HUES6 (cell line): Measurements from ENCODE around the gene EDN2.

Experiments
- H3K27ac ChIP-seq: 2 replicates; pipeline ENCODE4 v1.7.0; 2013; ENCODE audit warnings: low read depth, mild to moderate bottlenecking, low read length, inconsistent platforms
- H3K27me3 ChIP-seq: 2 replicates; pipeline ENCODE4 v1.6.1; 2013; ENCODE audit warnings: low read length; ENCODE audit not compliant: control insufficient read depth, insufficient read depth
- H3K36me3 ChIP-seq: 2 replicates; pipeline ENCODE4 v1.6.1; 2013; ENCODE audit warnings: low read length; ENCODE audit not compliant: control insufficient read depth, insufficient read depth
- H3K4me1 ChIP-seq: 2 replicates; pipeline ENCODE4 v1.6.1; 2013; ENCODE audit warnings: low read length; ENCODE audit not compliant: control insufficient read depth, insufficient read depth
- H3K4me3 ChIP-seq: 2 replicates; pipeline ENCODE4 v1.5.1; 2013; ENCODE audit warnings: low read depth, low read length
- H3K9ac ChIP-seq: one replicate; pipeline ENCODE4 v1.6.1; 2013; ENCODE audit warnings: mild to moderate bottlenecking, low read length
- H3K9me3 ChIP-seq: 2 replicates; pipeline ENCODE4 v1.6.1; 2013; ENCODE audit warnings: low read depth, low read length; ENCODE audit not compliant: control insufficient read depth, insufficient read depth

The EDN2 gene

GRCh38 chr1:41461790-41462679 lies 22.4 kb downstream of the EDN2 start:
- Histone ChIP-seq H3K27ac (no peak overlapping the region), H3K4me3 (no peak overlapping the region), H3K4me1 (no peaks in the 10 kb centered on the region), H3K27me3 (no peaks in the 10 kb centered on the region), H3K9me3 (no peaks in the 10 kb centered on the region), H3K9ac (no peak overlapping the region), H3K36me3 (no peaks in the 10 kb centered on the region)

GRCh38 chr1:41456847-41457540 lies 27.5 kb downstream of the EDN2 start:
- Histone ChIP-seq H3K36me3 (no peaks in the 10 kb centered on the region), H3K27ac (no peak overlapping the region), H3K27me3 (no peaks in the 10 kb centered on the region), H3K4me1 (no peaks in the 10 kb centered on the region), H3K9ac (no peak overlapping the region), H3K4me3 (no peak overlapping the region), H3K9me3 (no peaks in the 10 kb centered on the region)

- Histone ChIP-seq H3K4me3 (no peak overlapping the region), H3K27ac (no peak overlapping the region), H3K4me1 (no peaks in the 10 kb centered on the region), H3K9ac (no peak overlapping the region), H3K9me3 (no peaks in the 10 kb centered on the region), H3K36me3 (no peaks in the 10 kb centered on the region), H3K27me3 (no peaks in the 10 kb centered on the region)
These were observed 28.8 kb downstream of the EDN2 start for GRCh38 chr1:41455479-41456332.

- no peaks in the 10 kb centered on the region for H3K27me3 ChIP-seq
These were observed 30.1 kb downstream of the EDN2 start for GRCh38 chr1:41454406-41454805.

GRCh38 chr1:41452704-41453290 lies 31.7 kb downstream of the EDN2 start:
- Histone ChIP-seq H3K4me3 (no peak overlapping the region), H3K4me1 (peaks cover 8% of the 10 kb centered on the region; the same call in 1 of the 2 replicates), H3K36me3 (no peaks in the 10 kb centered on the region), H3K27ac (no peak overlapping the region), H3K9ac (no peak overlapping the region), H3K27me3 (no peaks in the 10 kb centered on the region), H3K9me3 (no peaks in the 10 kb centered on the region)

More at GRCh38 chr1:41454406-41454805, 30.1 kb downstream of the EDN2 start:
- Histone ChIP-seq H3K9me3 (no peaks in the 10 kb centered on the region), H3K36me3 (no peaks in the 10 kb centered on the region), H3K27ac (no peak overlapping the region), H3K4me1 (peaks cover 4% of the 10 kb centered on the region; the same call in 1 of the 2 replicates), H3K4me3 (no peak overlapping the region), H3K9ac (no peak overlapping the region)

GRCh38 chr1:41450747-41451285 lies 33.7 kb downstream of the EDN2 start:
- H3K4me3 ChIP-seq, result no peak overlapping the region
- H3K9me3 ChIP-seq, result no peaks in the 10 kb centered on the region
- H3K4me1 ChIP-seq, result peaks cover 8% of the 10 kb centered on the region; the same call in 1 of the 2 replicates
- no peak overlapping the region for H3K9ac ChIP-seq
- H3K27me3 ChIP-seq, result no peaks in the 10 kb centered on the region
- no peaks in the 10 kb centered on the region for H3K36me3 ChIP-seq
- no peak overlapping the region for H3K27ac ChIP-seq

GRCh38 chr1:41449326-41449921 lies 35.1 kb downstream of the EDN2 start:
- H3K9ac ChIP-seq, result no peak overlapping the region
- peaks cover 13% of the 10 kb centered on the region for H3K9me3 ChIP-seq
- no peak overlapping the region for H3K4me3 ChIP-seq
- H3K4me1 ChIP-seq, result peaks cover 8% of the 10 kb centered on the region; the same call in 1 of the 2 replicates
- no peak overlapping the region for H3K27ac ChIP-seq
- H3K27me3 ChIP-seq, result no peaks in the 10 kb centered on the region
- no peaks in the 10 kb centered on the region for H3K36me3 ChIP-seq

GRCh38 chr1:41448821-41449220 lies 35.7 kb downstream of the EDN2 start:
- Histone ChIP-seq H3K36me3 (no peaks in the 10 kb centered on the region), H3K9ac (no peak overlapping the region), H3K4me3 (no peak overlapping the region), H3K4me1 (peaks cover 8% of the 10 kb centered on the region; the same call in 1 of the 2 replicates), H3K27ac (no peak overlapping the region), H3K9me3 (peaks cover 18% of the 10 kb centered on the region), H3K27me3 (no peaks in the 10 kb centered on the region)

- H3K27ac ChIP-seq, result no peak overlapping the region
- H3K4me3 ChIP-seq, result no peak overlapping the region
- H3K9ac ChIP-seq, result no peak overlapping the region
- H3K36me3 ChIP-seq, result no peaks in the 10 kb centered on the region
- peaks cover 8% of the 10 kb centered on the region; the same call in 1 of the 2 replicates for H3K4me1 ChIP-seq
- H3K27me3 ChIP-seq, result no peaks in the 10 kb centered on the region
- peaks cover 21% of the 10 kb centered on the region for H3K9me3 ChIP-seq
These were observed 36.3 kb downstream of the EDN2 start for GRCh38 chr1:41447995-41448770.
